Measurements from ENCODE around the gene TBC1D22A. TPM values are rescaled to one million over a fixed set of nuclear protein-coding genes. Genes with fewer than 3 reads are reported as not detected.

TBC1D22A gene
- total and polyA plus RNA-seq, 9 of the 15 experiments (the other 6 are each of a cell fraction or from before 2014, with no cell fraction given), result 0.20 to 11.5 (median 5.2) TPM

DNA sequence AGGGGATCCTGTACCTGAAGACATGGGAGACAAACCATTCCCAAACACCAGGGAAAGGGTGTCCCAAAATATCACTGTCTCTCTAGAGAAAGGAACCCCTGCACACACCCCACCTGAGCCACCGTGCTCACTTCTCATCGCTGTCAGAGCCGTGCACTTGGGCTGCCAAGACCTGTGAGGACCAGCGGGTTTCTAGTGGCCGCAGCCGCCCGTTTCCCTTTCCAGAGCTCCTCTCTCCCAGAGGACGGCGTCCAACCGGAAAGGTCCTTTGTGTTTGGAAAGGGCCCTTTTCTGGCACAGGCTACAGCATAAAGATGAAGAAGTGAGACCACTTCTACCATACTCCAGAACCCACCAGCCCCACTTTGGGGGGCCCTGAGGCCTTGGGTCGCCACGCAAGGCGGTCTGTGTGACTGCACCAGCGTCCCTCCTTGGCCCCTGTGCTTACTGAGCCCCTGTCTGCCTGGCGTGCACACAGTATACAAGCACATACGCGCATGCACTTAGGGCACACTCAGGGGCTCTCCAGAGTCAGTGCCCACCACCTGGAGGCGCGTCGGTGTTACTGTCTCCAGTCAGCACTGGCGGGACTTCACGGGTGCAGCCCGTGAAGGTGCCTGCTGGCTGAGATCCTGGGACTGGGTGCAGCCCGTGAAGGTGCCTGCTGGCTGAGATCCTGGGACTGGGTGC, 381.8 kb downstream of the TBC1D22A start (continued):
- TF ChIP-seq, protein P1, sequence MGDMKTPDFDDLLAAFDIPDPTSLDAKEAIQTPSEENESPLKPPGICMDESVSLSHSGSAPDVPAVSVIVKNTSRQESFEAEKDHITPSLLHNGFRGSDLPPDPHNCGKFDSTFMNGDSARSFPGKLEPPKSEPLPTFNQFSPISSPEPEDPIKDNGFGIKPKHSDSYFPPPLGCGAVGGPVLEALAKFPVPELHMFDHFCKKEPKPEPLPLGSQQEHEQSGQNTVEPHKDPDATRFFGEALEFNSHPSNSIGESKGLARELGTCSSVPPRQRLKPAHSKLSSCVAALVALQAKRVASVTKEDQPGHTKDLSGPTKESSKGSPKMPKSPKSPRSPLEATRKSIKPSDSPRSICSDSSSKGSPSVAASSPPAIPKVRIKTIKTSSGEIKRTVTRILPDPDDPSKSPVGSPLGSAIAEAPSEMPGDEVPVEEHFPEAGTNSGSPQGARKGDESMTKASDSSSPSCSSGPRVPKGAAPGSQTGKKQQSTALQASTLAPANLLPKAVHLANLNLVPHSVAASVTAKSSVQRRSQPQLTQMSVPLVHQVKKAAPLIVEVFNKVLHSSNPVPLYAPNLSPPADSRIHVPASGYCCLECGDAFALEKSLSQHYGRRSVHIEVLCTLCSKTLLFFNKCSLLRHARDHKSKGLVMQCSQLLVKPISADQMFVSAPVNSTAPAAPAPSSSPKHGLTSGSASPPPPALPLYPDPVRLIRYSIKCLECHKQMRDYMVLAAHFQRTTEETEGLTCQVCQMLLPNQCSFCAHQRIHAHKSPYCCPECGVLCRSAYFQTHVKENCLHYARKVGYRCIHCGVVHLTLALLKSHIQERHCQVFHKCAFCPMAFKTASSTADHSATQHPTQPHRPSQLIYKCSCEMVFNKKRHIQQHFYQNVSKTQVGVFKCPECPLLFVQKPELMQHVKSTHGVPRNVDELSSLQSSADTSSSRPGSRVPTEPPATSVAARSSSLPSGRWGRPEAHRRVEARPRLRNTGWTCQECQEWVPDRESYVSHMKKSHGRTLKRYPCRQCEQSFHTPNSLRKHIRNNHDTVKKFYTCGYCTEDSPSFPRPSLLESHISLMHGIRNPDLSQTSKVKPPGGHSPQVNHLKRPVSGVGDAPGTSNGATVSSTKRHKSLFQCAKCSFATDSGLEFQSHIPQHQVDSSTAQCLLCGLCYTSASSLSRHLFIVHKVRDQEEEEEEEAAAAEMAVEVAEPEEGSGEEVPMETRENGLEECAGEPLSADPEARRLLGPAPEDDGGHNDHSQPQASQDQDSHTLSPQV (IDR thresholded peaks at IDR 0.05), result no peak
- TF ChIP-seq ZKSCAN3 (CRISPR knock-in tag; IDR thresholded peaks at IDR 0.05) (no peak), ZNF431 (CRISPR knock-in tag; IDR thresholded peaks at IDR 0.05) (no peak)

DNA sequence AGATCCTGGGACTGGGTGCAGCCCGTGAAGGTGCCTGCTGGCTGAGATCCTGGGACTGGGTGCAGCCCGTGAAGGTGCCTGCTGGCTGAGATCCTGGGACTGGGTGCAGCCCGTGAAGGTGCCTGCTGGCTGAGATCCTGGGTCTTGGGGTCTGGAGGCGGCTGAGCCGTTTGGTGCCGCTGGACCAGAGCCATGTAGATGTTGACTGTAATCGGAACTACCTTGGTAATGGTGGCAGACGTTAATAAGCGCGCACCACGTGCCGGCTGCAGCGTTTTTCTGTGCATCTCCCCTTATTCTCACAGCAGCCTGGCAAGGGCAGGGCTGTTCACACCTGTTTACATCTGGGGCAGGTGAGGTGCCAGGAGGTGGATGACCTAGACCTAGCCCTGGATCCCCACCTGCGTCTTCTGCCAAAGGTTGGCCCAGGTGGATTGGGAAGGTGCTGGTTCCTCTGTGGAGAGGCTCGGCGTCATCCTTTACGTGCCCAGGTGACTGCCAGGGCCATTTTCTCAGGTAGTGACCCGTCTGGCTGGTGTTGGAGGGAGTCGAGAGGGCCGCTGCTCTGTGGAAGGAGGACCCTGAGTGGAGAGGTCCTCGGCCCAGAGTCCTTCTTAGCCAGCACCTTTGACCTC, 382.5 kb downstream of the TBC1D22A start:
- ChIA-PET POLR2A (interaction anchor here (1.2 kb wide), 1 partner anchor 11 kb away, joined by 3 read pairs; no protein-coding TSS in a partner anchor), CTCF (ENCODE audit: low intra/inter-chr PET ratio) (no interaction called here)
- no peak overlapping the region for H2AFZ ChIP-seq (ENCODE audit: low read depth, low read length)
- ATAC-seq (no peak), DNase-seq (ENCODE audit: extremely low read depth in 1 of 4, low spot score in 3 of 4) (no peak), FAIRE-seq (no peak)
- 29% methylated on average over 10 of the region's 21 CpGs for WGBS (ENCODE audit: insufficient coverage, low coverage, missing lambda C conversion rate)
- no TSS peak for BruUV-seq (replicated peaks)
- TF ChIP-seq, protein P2, sequence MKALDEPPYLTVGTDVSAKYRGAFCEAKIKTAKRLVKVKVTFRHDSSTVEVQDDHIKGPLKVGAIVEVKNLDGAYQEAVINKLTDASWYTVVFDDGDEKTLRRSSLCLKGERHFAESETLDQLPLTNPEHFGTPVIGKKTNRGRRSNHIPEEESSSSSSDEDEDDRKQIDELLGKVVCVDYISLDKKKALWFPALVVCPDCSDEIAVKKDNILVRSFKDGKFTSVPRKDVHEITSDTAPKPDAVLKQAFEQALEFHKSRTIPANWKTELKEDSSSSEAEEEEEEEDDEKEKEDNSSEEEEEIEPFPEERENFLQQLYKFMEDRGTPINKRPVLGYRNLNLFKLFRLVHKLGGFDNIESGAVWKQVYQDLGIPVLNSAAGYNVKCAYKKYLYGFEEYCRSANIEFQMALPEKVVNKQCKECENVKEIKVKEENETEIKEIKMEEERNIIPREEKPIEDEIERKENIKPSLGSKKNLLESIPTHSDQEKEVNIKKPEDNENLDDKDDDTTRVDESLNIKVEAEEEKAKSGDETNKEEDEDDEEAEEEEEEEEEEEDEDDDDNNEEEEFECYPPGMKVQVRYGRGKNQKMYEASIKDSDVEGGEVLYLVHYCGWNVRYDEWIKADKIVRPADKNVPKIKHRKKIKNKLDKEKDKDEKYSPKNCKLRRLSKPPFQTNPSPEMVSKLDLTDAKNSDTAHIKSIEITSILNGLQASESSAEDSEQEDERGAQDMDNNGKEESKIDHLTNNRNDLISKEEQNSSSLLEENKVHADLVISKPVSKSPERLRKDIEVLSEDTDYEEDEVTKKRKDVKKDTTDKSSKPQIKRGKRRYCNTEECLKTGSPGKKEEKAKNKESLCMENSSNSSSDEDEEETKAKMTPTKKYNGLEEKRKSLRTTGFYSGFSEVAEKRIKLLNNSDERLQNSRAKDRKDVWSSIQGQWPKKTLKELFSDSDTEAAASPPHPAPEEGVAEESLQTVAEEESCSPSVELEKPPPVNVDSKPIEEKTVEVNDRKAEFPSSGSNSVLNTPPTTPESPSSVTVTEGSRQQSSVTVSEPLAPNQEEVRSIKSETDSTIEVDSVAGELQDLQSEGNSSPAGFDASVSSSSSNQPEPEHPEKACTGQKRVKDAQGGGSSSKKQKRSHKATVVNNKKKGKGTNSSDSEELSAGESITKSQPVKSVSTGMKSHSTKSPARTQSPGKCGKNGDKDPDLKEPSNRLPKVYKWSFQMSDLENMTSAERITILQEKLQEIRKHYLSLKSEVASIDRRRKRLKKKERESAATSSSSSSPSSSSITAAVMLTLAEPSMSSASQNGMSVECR (CRISPR knock-in tag; IDR thresholded peaks at IDR 0.05), result no peak
- TF ChIP-seq TAF15 (IDR thresholded peaks at IDR 0.05; ENCODE audit: low read depth, low read length) (no peak), ZNF41 (CRISPR knock-in tag; conservative IDR thresholded peaks at IDR 0.05) (no peak), ZNF239 (CRISPR knock-in tag; IDR thresholded peaks at IDR 0.05) (no peak), NR4A1 (CRISPR knock-in tag; IDR thresholded peaks at IDR 0.05) (no peak), NR4A1 (tag; IDR thresholded peaks at IDR 0.05) (no peak)
- TF ChIP-seq, protein P3, sequence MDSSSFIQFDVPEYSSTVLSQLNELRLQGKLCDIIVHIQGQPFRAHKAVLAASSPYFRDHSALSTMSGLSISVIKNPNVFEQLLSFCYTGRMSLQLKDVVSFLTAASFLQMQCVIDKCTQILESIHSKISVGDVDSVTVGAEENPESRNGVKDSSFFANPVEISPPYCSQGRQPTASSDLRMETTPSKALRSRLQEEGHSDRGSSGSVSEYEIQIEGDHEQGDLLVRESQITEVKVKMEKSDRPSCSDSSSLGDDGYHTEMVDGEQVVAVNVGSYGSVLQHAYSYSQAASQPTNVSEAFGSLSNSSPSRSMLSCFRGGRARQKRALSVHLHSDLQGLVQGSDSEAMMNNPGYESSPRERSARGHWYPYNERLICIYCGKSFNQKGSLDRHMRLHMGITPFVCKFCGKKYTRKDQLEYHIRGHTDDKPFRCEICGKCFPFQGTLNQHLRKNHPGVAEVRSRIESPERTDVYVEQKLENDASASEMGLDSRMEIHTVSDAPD (CRISPR knock-in tag; IDR thresholded peaks at IDR 0.05), result no peak
- no peaks in the 10 kb centered on the region for H3K36me3 ChIP-seq (ENCODE audit: control insufficient read depth, insufficient read depth, low read length)
- H3K4me2 ChIP-seq (ENCODE audit: insufficient read depth, low read length), result no peak overlapping the region
- in situ Hi-C loops (cut with MboI) (no loop called here), intact Hi-C loops (cut with micrococcal nuclease) (no loop called here)
- H3K4me3 ChIP-seq, result no peak overlapping the region
- peaks cover 6% of the 10 kb centered on the region; the same call in 1 of the 2 replicates for H4K20me1 ChIP-seq (replicated peaks; ENCODE audit: control insufficient read depth, insufficient read depth, low read length)
- H3K27ac ChIP-seq (ENCODE audit: extremely low read depth, low read depth, low read length), result no peak overlapping the region
- no peaks in the 10 kb centered on the region for H3K79me2 ChIP-seq (ENCODE audit: control insufficient read depth, insufficient read depth, low read length)
- peaks cover 0 to 6% of the 10 kb centered on the region in 2 experiments; a peak in 2 of 5 replicates for H3K4me1 ChIP-seq (replicated peaks in 1 of 2; ENCODE audit: control insufficient read depth in 2 of 2, insufficient read depth in 2 of 2, low read length in 2 of 2)
- no peak overlapping the region for H3K9ac ChIP-seq (ENCODE audit: insufficient read depth in 1 of 2, low read depth in 2 of 2, low read length in 2 of 2)
- no peaks in the 10 kb centered on the region for H3K9me1 ChIP-seq (ENCODE audit: control insufficient read depth, insufficient read depth, low read length)
- no peaks in the 10 kb centered on the region for H3K9me3 ChIP-seq (replicated peaks; ENCODE audit: control insufficient read depth, insufficient read depth, low read depth, low read length)
- no peaks in the 10 kb centered on the region for H3K27me3 ChIP-seq (ENCODE audit: control insufficient read depth in 2 of 2, insufficient read depth in 2 of 2, low read length in 2 of 2)

All from K562 (cell line).